Kidney tubule cell (primary cell): ENCODE measurements around the gene NMUR1.

ENCODE experiments used
- DNase-seq: peaks from one replicate; pipeline ENCODE4 v3.0.0-alpha.2; 2018; ENCODE audit warnings: low spot score

The NMUR1 gene

DNA sequence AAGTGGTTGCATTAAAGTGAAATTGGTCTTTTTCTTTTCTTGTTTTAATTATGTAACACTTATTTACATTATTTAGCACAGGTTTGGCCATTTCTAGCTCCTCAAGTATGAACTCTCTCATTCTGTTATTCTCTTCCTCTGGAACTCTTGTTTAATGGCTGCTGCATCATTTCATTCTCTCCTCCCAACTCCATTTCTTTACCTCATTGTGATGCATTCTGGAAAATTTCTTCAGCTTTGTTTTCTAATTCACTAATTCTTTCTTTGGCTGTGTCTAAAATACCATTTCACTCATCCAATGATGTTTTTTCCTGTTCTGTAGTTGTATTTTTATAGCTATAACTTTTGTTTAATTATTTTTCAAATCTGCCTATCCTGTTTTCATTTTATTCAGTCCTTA, 22.5 kb upstream of the NMUR1 start:
- DNase-seq: no peak

DNA sequence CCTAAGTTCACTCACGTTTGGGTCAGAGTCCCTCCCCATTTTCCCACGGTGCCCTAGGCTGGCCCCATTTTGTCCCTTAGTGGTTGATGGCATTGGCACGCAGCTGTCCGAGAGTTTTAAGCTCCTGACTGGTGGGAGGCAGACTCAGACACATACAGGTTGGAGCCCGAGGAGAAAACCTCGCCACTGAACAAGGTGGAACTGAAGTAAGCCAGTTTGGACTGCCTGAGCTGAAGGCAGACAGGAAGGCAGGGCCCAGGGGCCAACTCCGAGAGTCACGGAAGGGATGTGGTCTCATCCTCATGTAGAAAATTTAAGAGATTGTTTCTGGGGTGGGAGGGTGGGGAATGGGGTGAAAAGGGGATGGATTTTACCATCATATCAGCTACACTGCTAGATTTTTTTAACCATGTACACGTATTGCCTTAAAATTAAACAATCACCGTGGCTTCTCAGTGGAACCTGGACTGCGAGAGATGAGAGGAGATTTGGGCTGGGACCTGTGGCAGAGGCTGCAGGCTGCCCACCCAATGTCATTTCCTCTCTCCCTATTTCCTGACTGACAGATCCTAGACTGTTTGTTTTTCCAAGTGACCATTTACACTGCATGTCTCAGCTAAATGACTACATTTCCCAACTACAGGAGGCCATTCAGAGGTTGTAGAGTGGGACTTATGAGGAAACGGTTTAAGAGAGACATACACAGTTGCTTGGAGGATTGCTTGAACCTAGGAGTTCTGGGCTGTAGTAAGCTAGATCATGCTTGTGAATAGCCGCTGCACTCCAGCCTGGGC, 19.4 kb upstream of the NMUR1 start:
- DNase-seq: no peak

DNA sequence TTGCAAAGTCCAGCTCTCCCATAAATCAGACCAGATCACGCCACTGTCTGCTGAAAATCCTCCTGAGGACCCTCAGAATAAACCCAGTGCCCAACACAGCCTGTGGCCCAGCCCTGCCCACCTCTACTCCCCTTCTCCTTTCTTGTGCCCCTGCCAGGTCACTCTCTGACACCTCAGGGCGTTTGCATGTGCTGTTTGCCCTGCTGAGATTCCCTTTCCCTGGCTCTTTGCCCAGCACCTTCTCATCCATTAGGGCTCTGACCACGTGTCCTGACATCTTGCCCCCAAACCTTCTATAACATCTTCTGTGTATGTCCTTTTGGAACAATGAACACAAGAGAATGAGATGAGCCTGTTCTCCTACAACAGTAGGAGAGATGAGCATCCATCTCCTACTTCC, 18.5 kb upstream of the NMUR1 start:
- no peak for DNase-seq

DNA sequence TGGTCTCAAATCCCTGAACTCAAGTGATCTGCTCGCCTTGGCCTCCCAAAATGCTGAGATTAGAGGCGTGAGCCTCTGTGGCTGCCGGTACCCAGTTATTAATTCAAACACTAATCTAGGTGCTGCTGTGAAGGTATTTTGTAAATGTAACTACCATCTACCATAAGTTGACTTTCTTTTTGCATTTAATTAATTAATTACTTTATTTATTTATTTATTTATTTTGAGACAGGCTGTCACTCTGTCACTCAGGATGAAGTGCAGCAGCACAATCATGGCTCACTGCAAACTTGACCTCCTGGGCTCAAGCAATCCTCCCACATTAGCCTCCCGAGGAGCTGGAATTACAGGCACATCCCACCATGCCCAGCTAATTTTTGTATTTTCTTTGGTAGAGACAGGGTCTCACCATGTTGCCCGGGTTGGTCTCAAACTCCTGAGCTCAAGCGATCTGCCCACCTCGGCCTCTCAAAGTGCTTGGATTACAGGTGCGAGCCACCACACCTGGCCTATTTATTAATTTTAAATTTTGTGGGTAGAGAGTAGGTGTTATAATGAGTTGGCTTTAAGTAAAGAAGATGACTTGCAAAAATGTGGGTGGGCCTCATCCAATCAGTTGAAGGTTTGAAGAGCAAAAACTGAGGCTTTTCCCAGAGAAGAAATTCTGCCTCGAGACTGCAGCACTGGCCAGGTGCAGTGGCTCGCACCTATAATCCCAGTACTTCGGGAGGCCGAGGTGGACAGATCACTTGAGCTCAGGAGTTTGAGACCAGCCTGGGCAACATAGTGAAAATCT, 17.3 kb upstream of the NMUR1 start:
- no peak for DNase-seq

DNA sequence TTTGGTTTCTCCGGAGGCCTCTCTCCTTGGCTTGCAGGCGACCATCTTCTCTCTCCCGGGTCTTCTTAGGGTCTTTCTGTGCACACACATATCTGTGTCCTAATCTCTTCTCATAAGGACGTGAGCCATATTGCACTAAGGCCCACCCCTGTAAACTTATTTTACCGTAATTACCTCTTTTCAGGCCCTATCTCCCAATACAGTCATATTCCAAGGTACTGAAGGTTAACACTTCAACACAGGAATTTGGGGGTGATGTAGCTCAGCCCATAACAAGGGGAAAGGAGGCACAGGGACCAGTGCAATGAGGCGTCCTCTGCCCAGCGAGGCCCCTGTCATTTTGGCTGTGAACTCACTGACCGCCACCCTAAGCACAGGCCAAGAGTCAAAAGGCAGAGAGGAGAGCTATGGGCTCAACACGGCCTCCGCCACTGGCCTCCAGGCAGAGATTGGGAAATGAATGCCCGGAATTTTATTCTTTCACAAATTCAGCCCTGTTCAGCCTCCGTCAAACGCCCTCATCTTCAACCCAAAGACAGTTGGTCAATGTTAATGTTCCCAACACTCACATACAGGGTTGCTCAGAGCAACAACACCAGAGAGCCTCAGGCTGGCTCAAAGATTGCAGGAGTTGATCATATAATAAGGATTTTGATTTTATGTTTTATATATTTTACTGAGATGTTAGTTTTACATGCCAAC, 15.9 kb upstream of the NMUR1 start:
- DNase-seq: no peak

DNA sequence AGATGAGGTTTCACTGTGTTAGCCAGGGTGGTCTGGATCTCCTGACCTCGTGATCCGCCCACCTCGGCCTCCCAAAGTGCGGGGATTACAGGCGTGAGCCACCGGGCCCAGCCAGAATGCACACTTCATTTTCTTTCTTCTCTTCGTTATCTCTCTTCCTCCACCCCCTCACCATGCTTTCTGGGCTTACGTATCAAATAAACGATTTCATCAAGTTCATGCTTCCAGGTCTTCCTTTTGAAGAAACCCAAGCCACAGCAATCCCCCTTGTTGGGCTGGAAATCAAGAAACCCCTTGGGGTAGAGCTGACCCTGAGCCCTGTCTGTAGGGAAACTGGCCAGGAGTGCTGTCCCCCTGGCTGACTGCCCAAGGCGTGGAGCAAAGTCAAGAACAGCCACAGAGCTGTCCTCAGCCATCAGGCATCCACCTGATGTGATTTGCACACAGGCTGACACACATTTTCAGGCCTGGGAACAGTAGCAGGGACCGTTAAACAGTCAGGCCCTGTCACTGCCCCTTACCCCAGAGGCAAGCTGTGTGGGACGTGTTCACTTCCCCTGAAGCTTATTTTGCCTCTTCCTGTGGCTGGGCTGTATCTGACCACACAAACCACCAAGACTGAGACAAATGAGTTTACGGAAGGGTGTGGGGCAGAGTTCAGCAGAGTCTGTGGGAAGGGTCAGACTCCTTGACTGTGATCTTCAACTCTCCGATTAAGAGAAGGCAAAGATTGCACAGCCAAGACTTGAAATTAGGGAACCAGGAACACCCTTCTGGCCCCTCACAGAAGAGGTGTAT, 15.1 kb upstream of the NMUR1 start:
- DNase-seq: peak; percentile 35

DNA sequence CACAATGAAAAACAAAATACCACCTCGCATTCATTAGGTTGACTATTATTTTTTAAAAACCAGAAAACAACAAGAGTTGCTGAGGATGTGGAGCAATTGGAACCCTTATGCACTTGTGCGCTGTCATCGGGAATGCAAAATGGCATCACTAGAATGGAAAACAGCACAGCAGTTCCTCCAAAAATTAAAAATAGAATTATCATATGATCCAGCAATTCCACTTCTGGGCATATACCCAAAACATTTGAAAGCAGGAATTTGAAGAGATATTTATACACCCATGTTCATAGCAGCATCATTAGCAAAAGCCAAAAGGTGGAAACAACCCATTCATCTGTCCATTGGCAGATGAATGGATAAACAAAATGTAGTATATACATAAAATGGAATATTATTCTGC, 11.9 kb upstream of the NMUR1 start:
- DNase-seq: no peak

DNA sequence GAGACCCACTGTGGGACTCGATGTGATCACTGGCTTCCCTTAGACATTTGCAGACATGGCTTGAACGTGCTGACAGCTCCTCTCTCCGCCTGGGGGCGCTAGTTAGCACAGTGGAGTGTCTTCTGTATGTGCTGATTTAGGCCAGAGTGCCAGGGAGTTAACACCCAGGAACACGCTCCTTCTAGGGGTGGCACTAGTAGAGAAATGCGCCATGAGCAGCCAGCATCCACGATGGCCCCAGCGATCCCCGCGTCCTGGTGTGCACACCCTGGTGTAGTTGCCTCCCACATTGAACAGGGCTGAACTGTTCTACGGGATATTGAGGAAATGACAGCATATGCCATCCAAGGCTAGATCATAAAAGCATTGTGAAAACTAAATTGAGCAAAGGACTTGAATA, 11.4 kb upstream of the NMUR1 start:
- DNase-seq: no peak

DNA sequence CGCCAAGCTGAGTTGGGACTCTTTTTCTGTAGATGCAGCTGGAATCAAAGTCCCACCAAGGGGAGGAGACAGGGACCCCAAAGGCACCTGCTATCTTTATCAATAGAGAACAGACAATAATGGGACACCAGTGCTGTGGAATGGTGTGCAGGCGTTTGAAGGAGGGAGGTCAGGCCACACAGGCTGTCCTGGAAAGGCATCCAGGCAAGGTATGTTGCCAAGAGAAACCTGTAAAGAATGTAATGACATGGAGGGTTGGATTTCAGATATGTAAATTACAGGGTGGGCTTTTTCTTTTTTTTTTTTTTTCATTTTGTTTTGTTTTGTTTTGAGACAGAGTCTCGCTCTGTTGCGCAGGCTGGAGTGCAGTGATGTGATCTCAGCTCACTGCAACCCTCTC, 9.7 kb upstream of the NMUR1 start:
- DNase-seq: no peak

DNA sequence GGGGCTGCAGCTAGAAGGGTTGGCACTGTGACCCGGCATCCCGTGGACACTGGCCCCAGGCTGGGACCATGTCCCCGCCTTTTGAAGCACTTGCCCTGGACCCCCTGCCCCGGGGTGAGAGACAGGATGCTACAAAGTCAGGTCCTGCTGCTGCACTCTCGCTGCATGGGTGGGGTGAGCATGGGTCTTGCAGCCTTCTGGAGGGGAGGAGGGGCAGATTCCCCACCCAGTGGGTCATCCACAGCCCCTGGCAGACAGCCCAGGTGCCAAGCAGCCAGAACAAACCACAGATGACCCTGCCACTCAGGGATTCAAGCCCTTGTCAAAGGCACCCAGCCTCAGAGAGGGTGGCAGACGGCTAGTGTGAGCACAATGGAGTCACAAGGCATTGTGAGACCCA, 5.7 kb upstream of the NMUR1 start:
- DNase-seq: no peak

DNA sequence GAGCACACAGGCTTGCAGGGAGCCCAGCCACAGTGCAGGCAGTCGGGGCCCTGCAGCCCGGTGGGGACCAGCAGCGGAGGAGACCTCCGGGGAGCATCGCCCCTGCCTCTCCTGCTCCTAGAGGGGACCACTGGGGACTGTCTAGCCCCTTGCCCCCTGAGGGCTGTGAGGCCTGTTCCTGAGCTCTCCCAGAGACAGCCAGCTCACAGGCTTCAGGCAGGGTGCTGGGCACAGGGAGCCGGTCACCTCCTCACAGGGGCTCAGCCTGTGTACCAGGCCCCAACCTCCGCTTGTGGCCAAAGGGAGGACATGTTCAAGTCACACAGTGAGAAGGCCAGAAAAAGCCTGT, 3.5 kb upstream of the NMUR1 start:
- no peak for DNase-seq

DNA sequence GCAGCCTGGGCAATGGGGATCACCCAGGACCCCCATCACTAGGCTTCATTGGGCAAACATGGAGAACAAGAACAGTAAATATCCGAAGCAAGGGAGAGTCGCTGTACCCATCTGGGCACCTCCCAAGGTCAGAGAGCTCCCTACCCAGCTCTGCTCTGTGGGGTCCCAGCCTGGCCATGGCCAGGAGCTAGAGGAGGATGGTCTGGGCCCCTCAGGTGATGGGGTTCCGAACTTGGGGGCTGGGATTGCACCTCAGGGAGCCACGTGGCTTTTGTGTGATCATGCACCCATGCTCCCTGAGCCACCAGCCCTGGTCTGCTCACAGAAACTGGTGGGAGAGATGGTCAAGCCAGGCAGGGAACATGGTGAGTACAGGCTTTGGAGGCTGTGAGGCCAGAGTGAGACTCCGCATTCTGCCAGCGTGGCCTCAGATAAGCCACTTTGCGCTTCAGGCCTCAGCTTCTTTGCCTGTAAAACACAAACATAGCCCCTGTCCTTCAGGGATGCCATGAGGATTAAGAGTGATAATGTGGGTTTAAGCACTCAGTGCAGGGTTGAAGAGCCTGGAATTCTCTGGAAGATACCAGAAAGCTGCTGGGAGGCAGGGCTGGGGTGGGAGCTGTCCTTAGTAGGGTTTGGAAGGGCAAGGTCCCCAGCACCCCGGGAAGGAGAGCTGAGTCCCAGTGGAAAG, 3.0 kb upstream of the NMUR1 start:
- no peak for DNase-seq

DNA sequence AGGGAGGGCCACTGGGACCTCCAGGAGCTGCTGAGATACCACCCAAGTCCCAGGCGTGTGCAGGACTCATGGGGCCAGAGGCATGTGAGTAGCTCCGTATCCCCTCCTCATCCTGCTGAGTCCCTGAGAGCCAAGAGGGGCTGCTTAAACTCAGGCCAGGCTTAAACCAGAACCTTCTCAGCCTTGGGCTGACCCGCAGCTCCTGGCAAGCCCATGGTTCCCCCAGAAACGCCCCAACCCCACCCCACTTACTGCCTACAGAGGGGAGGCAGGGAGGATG, 2.5 kb upstream of the NMUR1 start:
- DNase-seq: no peak

DNA sequence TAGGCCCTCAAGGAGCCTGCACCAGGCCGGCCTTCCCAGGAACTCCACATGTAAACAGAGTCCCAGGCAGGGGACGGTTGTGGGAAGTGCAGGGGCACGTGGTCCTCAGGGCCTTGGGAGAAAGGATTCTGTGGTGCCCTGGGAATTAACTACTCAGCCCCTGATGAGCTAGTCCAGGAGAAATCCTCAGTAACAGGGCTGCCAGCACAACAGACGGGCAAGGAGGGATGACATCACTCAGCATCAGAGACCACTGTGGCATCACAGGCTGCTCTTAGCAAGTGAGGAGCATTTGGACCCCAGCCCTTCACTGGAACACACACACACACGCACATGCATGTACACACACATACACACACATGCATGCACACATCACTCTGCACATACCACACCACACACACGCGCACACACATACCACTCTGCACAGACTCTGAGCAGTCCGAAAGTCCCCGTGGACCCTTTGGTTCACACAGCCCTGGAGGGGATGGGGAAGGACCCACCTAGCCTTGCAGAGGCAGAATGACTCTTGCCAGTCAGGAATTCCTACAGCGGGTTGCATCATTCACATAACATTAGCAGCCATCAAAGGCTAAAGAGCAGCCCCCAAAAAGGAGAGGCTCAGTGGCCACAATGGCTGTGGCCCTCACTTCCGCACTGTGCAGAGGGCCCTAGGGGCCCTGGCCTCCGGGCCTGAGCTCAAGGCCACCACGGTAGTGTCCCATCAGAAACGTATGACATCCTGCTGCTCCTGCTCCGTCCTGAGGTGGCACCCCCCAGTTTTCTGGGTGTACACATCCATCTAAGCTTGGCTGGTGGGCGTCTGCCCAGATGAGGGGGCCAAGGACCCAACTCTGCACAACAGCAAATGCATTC, 1.9 kb upstream of the NMUR1 start:
- DNase-seq: no peak

DNA sequence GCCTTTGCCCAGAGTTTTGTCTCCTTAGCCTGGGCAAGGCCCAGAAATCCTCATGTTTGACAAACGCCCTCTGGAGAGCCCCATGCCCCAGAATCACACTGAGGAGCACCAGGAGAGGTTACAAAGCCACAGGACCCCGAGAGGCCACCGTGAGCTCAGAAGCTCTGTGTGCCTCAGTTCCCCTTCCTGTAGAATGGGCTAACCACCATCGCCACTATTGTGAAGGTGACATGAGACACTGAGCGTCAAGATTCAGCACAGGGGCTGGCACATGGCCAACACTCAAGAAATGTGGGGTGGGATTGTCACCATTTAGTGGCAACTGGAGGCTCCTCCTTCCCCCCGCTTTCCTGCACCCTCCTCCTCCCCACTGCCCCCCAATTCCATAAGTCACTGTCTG, 1.2 kb upstream of the NMUR1 start:
- DNase-seq: no peak

DNA sequence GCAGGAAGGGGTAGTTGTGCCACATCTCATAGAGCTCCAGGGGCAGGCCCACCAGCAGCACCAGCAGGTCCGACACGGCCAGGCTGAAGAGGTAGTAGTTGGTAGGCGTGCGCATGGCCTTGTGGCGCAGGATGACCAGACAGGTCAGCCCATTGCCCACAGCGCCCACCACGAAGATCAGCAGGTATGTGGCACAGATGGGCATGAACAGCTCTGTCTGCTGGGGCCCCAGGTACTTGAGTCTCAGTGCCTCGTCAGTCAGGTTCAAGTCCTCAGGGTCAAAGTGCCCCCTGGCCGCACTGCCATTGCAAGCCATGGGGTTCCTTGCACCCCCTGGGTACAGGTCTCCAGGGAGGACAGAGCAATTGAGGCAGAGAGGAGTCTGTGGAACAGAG, 1.6 kb downstream of the NMUR1 start:
- no peak for DNase-seq

DNA sequence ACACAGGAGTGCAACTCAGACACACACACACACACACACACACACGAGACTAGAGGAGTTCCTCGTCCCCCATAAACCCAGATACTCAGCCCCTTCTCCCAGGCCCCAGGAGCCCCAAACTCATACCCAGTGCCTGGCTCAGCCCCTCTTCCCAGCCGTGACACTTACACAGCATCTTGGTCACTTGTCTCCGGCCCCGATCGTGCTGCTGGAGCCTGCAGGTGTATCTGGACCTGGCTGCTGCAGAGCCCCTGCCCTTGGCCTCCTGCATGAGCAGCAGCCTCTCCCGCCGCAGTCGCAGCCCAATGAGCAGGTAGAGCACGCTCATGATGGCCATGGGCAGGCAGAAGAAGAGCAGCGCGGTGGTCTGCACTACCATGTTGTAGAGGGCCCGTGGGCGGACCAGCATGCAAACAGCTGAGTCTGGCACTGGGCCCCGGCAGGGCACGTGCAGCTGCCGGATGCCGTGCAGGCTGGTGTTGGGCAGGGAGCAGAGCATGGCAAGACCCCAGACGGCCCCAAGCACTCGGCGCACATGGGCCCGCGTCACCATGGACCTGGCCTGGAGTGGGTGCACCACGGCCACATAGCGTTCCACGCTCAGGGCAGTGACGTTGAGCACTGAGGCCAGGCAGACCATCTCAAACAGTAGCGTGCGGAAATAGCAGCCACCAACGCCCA, 2.1 kb downstream of the NMUR1 start:
- DNase-seq: no peak

DNA sequence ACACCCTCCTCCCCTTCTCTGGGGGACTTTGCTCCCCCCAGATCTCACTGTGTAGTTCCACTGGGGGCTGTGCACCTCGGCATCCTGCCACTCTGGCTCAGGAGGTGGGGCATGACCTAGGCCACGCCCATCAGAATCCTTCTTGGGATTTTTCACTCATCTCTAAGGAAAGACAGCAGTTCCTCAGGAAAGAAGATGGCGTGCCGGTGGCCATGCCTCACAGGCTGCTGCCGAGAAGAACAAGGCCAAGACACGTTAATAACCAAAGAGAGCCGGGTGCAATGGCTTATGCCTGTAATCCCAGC, 3.2 kb downstream of the NMUR1 start:
- no peak for DNase-seq

DNA sequence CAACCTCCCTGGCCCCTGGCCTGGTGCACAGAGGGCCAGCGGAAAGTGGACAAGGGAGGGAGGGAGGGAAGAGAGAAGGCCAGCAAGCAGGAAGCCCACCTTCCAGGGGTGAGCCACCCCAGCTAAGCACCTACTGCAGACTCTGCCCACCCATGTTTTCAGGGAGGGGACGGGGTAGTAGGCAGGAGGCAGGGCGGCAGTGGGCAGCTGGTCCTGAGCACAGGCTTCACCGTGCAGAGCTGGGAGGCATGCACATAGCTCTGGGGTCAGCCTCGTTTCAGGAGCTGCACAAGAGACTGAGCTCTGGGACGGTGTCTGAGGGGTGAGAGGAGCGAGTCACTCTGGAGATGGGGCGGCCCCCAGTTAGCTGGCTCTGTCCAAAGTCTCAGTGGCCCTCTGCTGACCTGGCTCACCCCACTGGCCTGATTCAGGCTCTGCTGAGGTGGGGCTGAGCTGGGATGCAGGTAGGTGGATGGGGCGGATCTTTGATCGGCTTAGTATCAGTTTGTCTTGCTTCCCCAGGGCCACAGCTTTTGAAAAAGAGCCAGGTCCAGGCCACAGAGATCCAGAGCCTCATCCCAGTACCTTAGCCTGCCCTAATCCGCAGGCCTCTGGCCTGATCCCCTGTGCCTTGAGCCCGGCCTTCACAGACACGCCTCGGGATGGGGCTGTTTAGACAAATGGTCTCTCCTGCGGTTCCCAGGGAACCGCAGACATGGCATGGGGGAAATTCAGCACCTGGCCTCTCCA, 3.7 kb downstream of the NMUR1 start:
- DNase-seq: no peak
